Heart right ventricle (tissue), 16 donors: ENCODE data around the gene MAPKAP1. TPM values are rescaled to one million over a fixed set of nuclear protein-coding genes. Genes with fewer than 3 reads are reported as not detected.

Experiments used
- ATAC-seq, 8 donors: fragments of 200-7000 bp; cut with Tn5 transposase; one replicate each; pipeline ENCODE4 v1.9.1; 2020; ENCODE audit warnings: mild to moderate bottlenecking in 8 of 8, moderate library complexity in 8 of 8, moderate number of reproducible peaks in 1 of 8
- DNase-seq, 2 donors: peaks; one replicate each; pipeline ENCODE4 v3.0.0-alpha.2; 2020
- H3K27ac ChIP-seq, 10 donors: fragments of 200-600 bp; sonication (generic) in 2 of 10; one replicate each; pipeline versions ENCODE4 v1.5.0 to v1.8.0; 2020 to 2022; ENCODE audit warnings: mild to moderate bottlenecking in 3 of 10
- H3K27me3 ChIP-seq, 7 donors: fragments of 200-600 bp; one replicate each; pipeline ENCODE4 v1.8.0; 2021 to 2022; ENCODE audit warnings: mild to moderate bottlenecking in 2 of 7
- H3K36me3 ChIP-seq, 9 donors: fragments of 200-600 bp; sonication (generic) in 1 of 9; one replicate each; pipeline versions ENCODE4 v1.5.0 to v1.8.0; 2020 to 2022; ENCODE audit warnings: mild to moderate bottlenecking in 2 of 9
- H3K4me1 ChIP-seq, 9 donors: fragments of 200-600 bp; sonication (generic) in 1 of 9; one replicate each; pipeline versions ENCODE4 v1.5.0 to v1.8.0; 2020 to 2022; ENCODE audit warnings: mild to moderate bottlenecking in 4 of 9
- H3K4me3 ChIP-seq, 10 donors: fragments of 200-600 bp; sonication (generic) in 2 of 10; one replicate each; pipeline versions ENCODE4 v1.5.0 to v1.8.0; 2020 to 2022; ENCODE audit warnings: mild to moderate bottlenecking in 7 of 10, moderate library complexity in 2 of 10
- H3K9me3 ChIP-seq, 11 donors: fragments of 200-600 bp in 10 of 11; sonication (generic) in 2 of 11; one replicate each; pipeline versions ENCODE4 v1.5.0 to v1.8.0; 2013 to 2022; ENCODE audit warnings: mild to moderate bottlenecking in 2 of 11, control low read depth in 1 of 11, moderate library complexity in 1 of 11
- CTCF ChIP-seq, 9 donors: fragments of 200-600 bp; sonication (generic) in 2 of 9; IDR thresholded peaks; one replicate each; pipeline versions ENCODE4 v1.5.0 to v1.8.0; 2021 to 2022; ENCODE audit warnings: antibody characterized with exemption in 9 of 9, mild to moderate bottlenecking in 5 of 9, moderate library complexity in 1 of 9
- WGBS, 2 donors: extraction: QIAGEN DNeasy Blood & Tissue Kit; methylation state at CpG; one replicate each; pipeline ENCODE4 v1.1.7; 2013; ENCODE audit warnings: inconsistent platforms in 1 of 2; 5-methylcytosine and 5-hydroxymethylcytosine counted together
- intact Hi-C, 10 donors: fragments of 100-400 bp; cut with DNase I; formaldehyde crosslinking; loops; one replicate each; pipeline versions ENCODE4 v1.11.1 to v1.14.2; 2022
- polyA plus RNA-seq, 2 donors: library from polyadenylated mRNA; stranded (reverse); fragments of 200-250 nt; gene quantifications; one replicate each; pipeline ENCODE4 v1.2.3, GENCODE V29; 2013
- total RNA-seq, 10 donors: library from RNA; stranded (reverse); fragmentation: NEBNext Ultra II Directional in 3 of 10; extraction: Animal tissue kit (Norgen Biotek cat#: 25700) in 3 of 10; gene quantifications; one replicate each; pipeline versions ENCODE4 v1.2.1 to v1.2.4, GENCODE V29; 2021 to 2023
- donor health status: Arrhythmogenic right ventricular cardiomyopathy.
- donor health status: ischemic (EF 13 %, LVEDD 7.1; RV severe dilation, severe dysfunction).
- donor health status: healthy with polysubstance abuse.
- donor health status: DM: no; HTN: yes; CAD: no.
- donor health status: DM: no; HTN: no; CAD: no.
- donor health status: ischemic (EF 25% LVEDD 6.9; RV normal size, moderate dysfunction).
- donor health status: ischemic (EF 25% LVEDD 5.7; RV mildly dilated, moderate dysfunction).
- donor health status: healthy.
- donor health status: DM: yes; HTN: yes; CAD: no.
- donor health status: Ischemic cardiomyopathy.
- donor health status: ischemic (EF 35%, LVEDD 5.7; RV mildly dilated, moderate dysfunction).
- donor health status: nonischemic (EF 11% LVEDD 7.7; RV severe dilation, severe dysfunction).
- donor health status: DM: yes; HTN: yes; CAD: no.
- donor health status: PGD.
- donor health status: ischemic (EF 29% LVEDD 5.4; RV normal size, mild dysfunction).
- donor health status: nonischemic (EF 23%, LVEDD 6.1; RV moderate dilation, normal function).

Gene MAPKAP1
- total and polyA plus RNA-seq, 12 donors: 102 to 143 (median 116) TPM

- TF ChIP-seq CTCF (IDR thresholded peaks at IDR 0.05): no peak
- H3K4me1 ChIP-seq: peaks cover 0 to 40% (median 26%) of the 10 kb centered on the region in 9 donors
- no peaks in the 10 kb centered on the region for H3K27me3 ChIP-seq
- intact Hi-C loops: no loop called here
- DNase-seq (no peak), ATAC-seq (no peak)
- H3K9me3 ChIP-seq: no peaks in the 10 kb centered on the region
- no peak overlapping the region for H3K4me3 ChIP-seq
- peaks cover 0 to 7% (median 0%) of the 10 kb centered on the region in 9 donors for H3K36me3 ChIP-seq
- WGBS, 2 donors: 70 to 71% methylated on average over 5 of the region's 5 CpGs
- H3K27ac ChIP-seq: peak overlapping the region in 1 of 10 donors; percentile 79
Observed at GRCh38 chr9:125515281-125515680, 191.7 kb downstream of the MAPKAP1 start.

GRCh38 chr9:125514468-125514867 lies 192.5 kb downstream of the MAPKAP1 start:
- Histone ChIP-seq H3K27ac (peak overlapping the region in 8 of 10 donors; percentile 41 to 80 (median 68)), H3K36me3 (peaks cover 0 to 5% (median 0%) of the 10 kb centered on the region in 9 donors), H3K4me1 (peaks cover 0 to 48% (median 32%) of the 10 kb centered on the region in 9 donors), H3K9me3 (no peaks in the 10 kb centered on the region), H3K27me3 (no peaks in the 10 kb centered on the region), H3K4me3 (no peak overlapping the region)
- DNase-seq (no peak), ATAC-seq (no peak)
- intact Hi-C loops: loop anchor here in 1 of 10 donors (5.0 kb wide), 1 partner anchor 42 kb away; no protein-coding TSS in a partner anchor
- 89 to 92% methylated on average over 4 of the region's 4 CpGs for WGBS, 2 donors
- no peak for TF ChIP-seq CTCF (IDR thresholded peaks at IDR 0.05)

- Histone ChIP-seq H3K4me1 (peaks cover 0 to 54% (median 37%) of the 10 kb centered on the region in 9 donors), H3K4me3 (peak overlapping the region in 5 of 10 donors; percentile 7 to 32 (median 23)), H3K27me3 (no peaks in the 10 kb centered on the region), H3K27ac (peak overlapping the region in 9 of 10 donors; percentile 41 to 80 (median 68)), H3K36me3 (peaks cover 0 to 5% (median 0%) of the 10 kb centered on the region in 9 donors), H3K9me3 (no peaks in the 10 kb centered on the region)
- DNase-seq (peak in 1 of 2 donors; percentile 19), ATAC-seq (peak; percentile 66 to 94 (median 82))
- intact Hi-C loops: loop anchor here in 1 of 10 donors (5.0 kb wide), 1 partner anchor 42 kb away; no protein-coding TSS in a partner anchor
- TF ChIP-seq CTCF (IDR thresholded peaks at IDR 0.05): no peak
- WGBS, 2 donors: 54 to 60% methylated on average over 13 of the region's 13 CpGs
Observed at GRCh38 chr9:125513668-125514413, 193.2 kb downstream of the MAPKAP1 start.

- intact Hi-C loops: loop anchor here in 1 of 10 donors (5.0 kb wide), 1 partner anchor 41 kb away; no protein-coding TSS in a partner anchor
- DNase-seq: no peak
- Histone ChIP-seq H3K4me3 (peak overlapping the region in 5 of 10 donors; percentile 7 to 32 (median 23)), H3K27ac (peak overlapping the region in 9 of 10 donors; percentile 41 to 80 (median 68)), H3K4me1 (peaks cover 0 to 56% (median 39%) of the 10 kb centered on the region in 9 donors), H3K27me3 (no peaks in the 10 kb centered on the region), H3K9me3 (no peaks in the 10 kb centered on the region), H3K36me3 (peaks cover 0 to 4% (median 0%) of the 10 kb centered on the region in 9 donors)
- 36 to 48% methylated on average over 2 of the region's 2 CpGs for whole genome bisulfite sequencing, 2 donors
- ATAC-seq: peak in 2 of 8 donors; percentile 3 to 8
- TF ChIP-seq CTCF (IDR thresholded peaks at IDR 0.05): no peak
Observed at GRCh38 chr9:125513303-125513667, 193.7 kb downstream of the MAPKAP1 start.
